Loucy (cell line): ENCODE results near the gene OGFOD3.

Experiments
- H2AFZ ChIP-seq: fragments of 200-600 bp; sonication (generic); 2 replicates; pipeline ENCODE4 v1.6.0; 2016; ENCODE audit warnings: antibody characterized with exemption, mild to moderate bottlenecking, low read length, moderate library complexity
- H3F3A ChIP-seq: fragments of 200-600 bp; 2 replicates; pipeline ENCODE4 v1.6.0; 2016; ENCODE audit warnings: antibody characterized with exemption, low read depth, mild to moderate bottlenecking
- H3K27me3 ChIP-seq: fragments of 200-600 bp; sonication (generic); 2 replicates; pipeline ENCODE4 v1.6.1; 2014; ENCODE audit warnings: low read length, mild to moderate bottlenecking; ENCODE audit not compliant: insufficient read depth, poor library complexity, severe bottlenecking
- H3K36me3 ChIP-seq: fragments of 200-600 bp; sonication (generic); 2 replicates; pipeline ENCODE4 v1.6.1; 2016; ENCODE audit warnings: low read length; ENCODE audit not compliant: insufficient read depth
- H3K4me1 ChIP-seq: fragments of 200-600 bp; sonication (generic); 2 replicates; pipeline ENCODE4 v1.5.1; 2014; ENCODE audit warnings: low read length, mild to moderate bottlenecking; ENCODE audit not compliant: insufficient read depth, poor library complexity, severe bottlenecking
- H3K4me2 ChIP-seq: fragments of 200-600 bp; sonication (generic); 2 replicates; pipeline ENCODE4 v1.6.0; 2014; ENCODE audit warnings: antibody characterized with exemption, low read length, low read depth, mild to moderate bottlenecking; ENCODE audit not compliant: poor library complexity, severe bottlenecking
- H3K4me3 ChIP-seq: fragments of 200-600 bp; sonication (generic); 2 replicates; pipeline ENCODE4 v1.5.1; 2014; ENCODE audit warnings: low read length, mild to moderate bottlenecking, mixed read lengths; ENCODE audit not compliant: poor library complexity, severe bottlenecking
- H3K79me2 ChIP-seq: fragments of 200-600 bp; sonication (generic); 2 replicates; pipeline ENCODE4 v1.6.1; 2014; ENCODE audit warnings: low read length; ENCODE audit not compliant: insufficient read depth
- H3K9ac ChIP-seq: fragments of 200-600 bp; sonication (generic); 2 replicates; pipeline ENCODE4 v1.6.0; 2014; ENCODE audit warnings: mild to moderate bottlenecking, low read depth, low read length, moderate library complexity; ENCODE audit not compliant: poor library complexity, severe bottlenecking
- H3K9me2 ChIP-seq: fragments of 200-600 bp; sonication (generic); replicated peaks from 2 replicates; pipeline ENCODE4 v1.6.1; 2016; ENCODE audit warnings: low read depth, low read length, mixed read lengths
- H3K9me3 ChIP-seq: fragments of 200-600 bp; sonication (generic); 2 replicates; pipeline ENCODE4 v1.6.1; 2014; ENCODE audit warnings: mild to moderate bottlenecking, antibody characterized with exemption, low read length, low read depth; ENCODE audit not compliant: insufficient read depth
- H4K20me1 ChIP-seq: fragments of 200-600 bp; sonication (generic); 2 replicates; pipeline ENCODE4 v1.6.0; 2014; ENCODE audit warnings: antibody characterized with exemption, low read length, mild to moderate bottlenecking; ENCODE audit not compliant: insufficient read depth, poor library complexity, severe bottlenecking
- EZH2phosphoT487 ChIP-seq: fragments of 200-600 bp; IDR thresholded peaks from 2 replicates; pipeline ENCODE4 v1.6.1; 2018; ENCODE audit warnings: antibody characterized with exemption, mild to moderate bottlenecking, moderate library complexity, borderline replicate concordance
- TF ChIP-seq, protein P1 (sequence below): fragments of 200-600 bp; sonication (generic); conservative IDR thresholded peaks from 2 replicates; pipeline ENCODE4 v1.5.1; 2014; ENCODE audit warnings: mild to moderate bottlenecking, antibody characterized with exemption, low read length

Gene OGFOD3

GRCh38 chr17:82439194-82439828, 20.9 kb upstream of the OGFOD3 start:
- Histone ChIP-seq H3K27me3 (no peaks in the 10 kb centered on the region), H3K9me3 (no peaks in the 10 kb centered on the region), H2AFZ (no peak overlapping the region), H3F3A (no peaks in the 10 kb centered on the region; the same call in 1 of the 2 replicates), H3K36me3 (peaks cover 20% of the 10 kb centered on the region; the same call in 1 of the 2 replicates), H3K4me2 (no peak overlapping the region), H3K79me2 (0 out of 2 replicates have a peak, but pooled peaks cover 2% of the 10 kb centered on the region), H3K4me3 (no peak overlapping the region), H3K9me2 (no peaks in the 10 kb centered on the region), H3K9ac (no peak overlapping the region), H3K4me1 (peaks cover 16% of the 10 kb centered on the region), H4K20me1 (peaks cover 10% of the 10 kb centered on the region)
- TF ChIP-seq EZH2phosphoT487: no peak
- TF ChIP-seq, protein P1, sequence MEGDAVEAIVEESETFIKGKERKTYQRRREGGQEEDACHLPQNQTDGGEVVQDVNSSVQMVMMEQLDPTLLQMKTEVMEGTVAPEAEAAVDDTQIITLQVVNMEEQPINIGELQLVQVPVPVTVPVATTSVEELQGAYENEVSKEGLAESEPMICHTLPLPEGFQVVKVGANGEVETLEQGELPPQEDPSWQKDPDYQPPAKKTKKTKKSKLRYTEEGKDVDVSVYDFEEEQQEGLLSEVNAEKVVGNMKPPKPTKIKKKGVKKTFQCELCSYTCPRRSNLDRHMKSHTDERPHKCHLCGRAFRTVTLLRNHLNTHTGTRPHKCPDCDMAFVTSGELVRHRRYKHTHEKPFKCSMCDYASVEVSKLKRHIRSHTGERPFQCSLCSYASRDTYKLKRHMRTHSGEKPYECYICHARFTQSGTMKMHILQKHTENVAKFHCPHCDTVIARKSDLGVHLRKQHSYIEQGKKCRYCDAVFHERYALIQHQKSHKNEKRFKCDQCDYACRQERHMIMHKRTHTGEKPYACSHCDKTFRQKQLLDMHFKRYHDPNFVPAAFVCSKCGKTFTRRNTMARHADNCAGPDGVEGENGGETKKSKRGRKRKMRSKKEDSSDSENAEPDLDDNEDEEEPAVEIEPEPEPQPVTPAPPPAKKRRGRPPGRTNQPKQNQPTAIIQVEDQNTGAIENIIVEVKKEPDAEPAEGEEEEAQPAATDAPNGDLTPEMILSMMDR: no peak

- no peaks in the 10 kb centered on the region for H3K27me3 ChIP-seq
- no peaks in the 10 kb centered on the region for H3K79me2 ChIP-seq
- peaks cover 23% of the 10 kb centered on the region for H3K4me1 ChIP-seq
- H3F3A ChIP-seq: no peaks in the 10 kb centered on the region; the same call in 1 of the 2 replicates
- H3K4me2 ChIP-seq: no peak overlapping the region
- peaks cover 10% of the 10 kb centered on the region for H4K20me1 ChIP-seq
- H3K36me3 ChIP-seq: peaks cover 15% of the 10 kb centered on the region; the same call in 1 of the 2 replicates
- TF ChIP-seq EZH2phosphoT487: no peak
- TF ChIP-seq, protein P1: no peak
- H3K9ac ChIP-seq: no peak overlapping the region
- H2AFZ ChIP-seq: no peak overlapping the region
- H3K4me3 ChIP-seq: no peak overlapping the region
- no peaks in the 10 kb centered on the region for H3K9me3 ChIP-seq
- no peaks in the 10 kb centered on the region for H3K9me2 ChIP-seq
These were observed 20.2 kb upstream of the OGFOD3 start for GRCh38 chr17:82438401-82439193.

DNA sequence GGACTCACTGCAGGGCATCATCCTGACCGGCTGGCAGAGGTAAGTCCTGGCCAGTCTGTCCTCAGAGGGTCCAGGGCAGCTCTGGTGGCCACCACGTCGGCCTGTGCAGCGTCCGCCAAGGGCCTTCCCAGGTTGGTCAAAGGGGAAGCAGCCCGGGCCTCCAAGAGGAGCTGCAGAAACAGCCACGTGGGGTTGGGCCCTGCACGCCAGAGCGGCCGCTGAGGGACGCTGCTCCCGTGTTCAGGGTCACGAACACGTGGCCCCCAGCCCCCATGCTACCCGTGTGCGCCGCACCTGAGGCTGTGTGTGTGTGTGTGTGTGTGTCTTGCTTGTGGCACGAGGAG, 18.9 kb upstream of the OGFOD3 start:
- TF ChIP-seq, protein P1: no peak
- Histone ChIP-seq H3K36me3 (peaks cover 2% of the 10 kb centered on the region; the same call in 1 of the 2 replicates), H3K4me1 (peaks cover 26% of the 10 kb centered on the region), H3K9ac (no peak overlapping the region), H2AFZ (no peak overlapping the region), H3K27me3 (no peaks in the 10 kb centered on the region), H3F3A (peaks cover 2% of the 10 kb centered on the region; the same call in 1 of the 2 replicates), H3K4me2 (no peak overlapping the region), H3K9me3 (no peaks in the 10 kb centered on the region), H3K79me2 (no peaks in the 10 kb centered on the region), H4K20me1 (peaks cover 3% of the 10 kb centered on the region), H3K9me2 (no peaks in the 10 kb centered on the region), H3K4me3 (no peak overlapping the region)
